Left colon (tissue), 2 donors: Measurements from ENCODE around the gene DYNLT2B. TPM values are rescaled to one million over a fixed set of nuclear protein-coding genes. Genes with fewer than 3 reads are reported as not detected.
"Not testable (repeated sequence)": the region's sequence is repeated elsewhere in the genome, so short reads cannot be mapped to it uniquely, and the experiment has no call there.

Experiments used
- ATAC-seq: fragments of 200-7000 bp; cut with Tn5 transposase; one replicate; pipeline ENCODE4 v1.9.1; 2020; ENCODE audit warnings: mild to moderate bottlenecking, moderate library complexity
- DNase-seq, 2 donors: peaks; one replicate each; pipeline ENCODE4 v3.0.0-alpha.2; 2020
- intact Hi-C, 2 donors: fragments of 100-400 bp; cut with DNase I in 1 of 2; cut with micrococcal nuclease in 1 of 2; formaldehyde crosslinking; loops; one replicate each; pipeline versions ENCODE4 v1.11.2 to v1.14.0; 2022; cut with DNase I, micrococcal nuclease
- total RNA-seq, 2 donors: library from RNA; stranded (reverse); fragmentation: NEBNext Ultra II Directional; extraction: Animal tissue kit (Norgen Biotek cat#: 25700); gene quantifications; one replicate each; pipeline ENCODE4 v1.2.1, GENCODE V29; 2021
- donor health status: DM: no; HTN: no; CAD: no.
- donor health status: DM: yes; HTN: yes; CAD: no.

The DYNLT2B gene
- total RNA-seq, 2 donors from 2014 or later = 1.7 to 2.2 TPM

- intact Hi-C loops = no loop called here
- no peak for DNase-seq
- ATAC-seq = no peak
These were observed 36.1 kb downstream of the DYNLT2B start for GRCh38 chr3:196281962-196282361.

- intact Hi-C loops = no loop called here
- ATAC-seq = peak; percentile 33
- no peak for DNase-seq
These were observed 37.2 kb downstream of the DYNLT2B start for GRCh38 chr3:196280689-196281440.

GRCh38 chr3:196275126-196275525 lies 42.9 kb downstream of the DYNLT2B start:
- ATAC-seq (no peak), DNase-seq (no peak)
- intact Hi-C loops = no loop called here

GRCh38 chr3:196274585-196274984 lies 43.5 kb downstream of the DYNLT2B start:
- no peak for ATAC-seq
- intact Hi-C loops = no loop called here
- DNase-seq = no peak

- DNase-seq = no peak
- intact Hi-C loops = no loop called here
- ATAC-seq = peak; percentile 20
These were observed 44.4 kb downstream of the DYNLT2B start for GRCh38 chr3:196273655-196274054.

GRCh38 chr3:196272826-196273225 lies 45.2 kb downstream of the DYNLT2B start:
- DNase-seq (no peak), ATAC-seq (no peak)

GRCh38 chr3:196270499-196270898 lies 47.5 kb downstream of the DYNLT2B start:
- intact Hi-C loops = no loop called here
- ATAC-seq = no peak
- DNase-seq = no peak

More at GRCh38 chr3:196272826-196273225, 45.2 kb downstream of the DYNLT2B start:
- intact Hi-C loops = no loop called here

- ATAC-seq (peak; percentile 51), DNase-seq (no peak)
- intact Hi-C loops = no loop called here
These were observed 49.5 kb downstream of the DYNLT2B start for GRCh38 chr3:196268284-196269163.

GRCh38 chr3:196263819-196264218 lies 54.2 kb downstream of the DYNLT2B start:
- peak; percentile 65 for ATAC-seq
- no peak for DNase-seq
- intact Hi-C loops = no loop called here

- ATAC-seq (no peak), DNase-seq (no peak)
- intact Hi-C loops = no loop called here
These were observed 57.3 kb downstream of the DYNLT2B start for GRCh38 chr3:196260784-196261183.

GRCh38 chr3:196255776-196256175 lies 62.3 kb downstream of the DYNLT2B start:
- intact Hi-C loops = no loop called here
- DNase-seq = no peak
- no peak for ATAC-seq

GRCh38 chr3:196254376-196255283 lies 63.4 kb downstream of the DYNLT2B start:
- no peak for DNase-seq
- intact Hi-C loops = loop anchor here in 1 of 2 donors (5.0 kb wide), 1 partner anchor 268 kb away; no protein-coding TSS in a partner anchor
- ATAC-seq = peak; percentile 87

GRCh38 chr3:196251918-196252317 lies 66.1 kb downstream of the DYNLT2B start:
- peak; percentile 36 for ATAC-seq
- no peak for DNase-seq
- intact Hi-C loops = loop anchor here in 1 of 2 donors (5.0 kb wide), 1 partner anchor 270 kb away; no protein-coding TSS in a partner anchor

GRCh38 chr3:196246612-196247308 lies 71.3 kb downstream of the DYNLT2B start:
- intact Hi-C loops = no loop called here
- DNase-seq (no peak), ATAC-seq (no peak)

GRCh38 chr3:196244166-196244565 lies 73.9 kb downstream of the DYNLT2B start:
- DNase-seq, ATAC-seq, intact Hi-C loops: not testable (repeated sequence)

GRCh38 chr3:196241704-196242103 lies 76.3 kb downstream of the DYNLT2B start:
- intact Hi-C loops = no loop called here
- DNase-seq (no peak), ATAC-seq (no peak)
